GM10248 (cell line): Measurements from ENCODE around the gene BABAM2.

Source experiments
- CTCF ChIA-PET: fragments of 300-600 bp; sonication (Branson Sonifier 250); formaldehyde crosslinking; extraction: SDS; loops from one replicate; lab custom pipeline; 2021; ENCODE audit warnings: antibody characterized with exemption; lab: Yijun Ruan, JAX
- POLR2A ChIA-PET: fragments of 350-650 bp; sonication (Branson Sonifier 250); formaldehyde crosslinking; extraction: SDS; loops from one replicate; lab custom pipeline; 2020; ENCODE audit warnings: antibody characterized with exemption; lab: Yijun Ruan, JAX
- DNase-seq: peaks from one replicate; pipeline ENCODE4 v3.0.0; 2012; ENCODE audit errors: extremely low spot score
- TF ChIP-seq, protein P1 (sequence below): IDR thresholded peaks from 2 replicates; pipeline ENCODE4 v1.5.1; 2012; ENCODE audit warnings: mild to moderate bottlenecking, low read depth; ENCODE audit errors: extremely low read depth, missing control alignments, control extremely low read depth

BABAM2 gene

DNA sequence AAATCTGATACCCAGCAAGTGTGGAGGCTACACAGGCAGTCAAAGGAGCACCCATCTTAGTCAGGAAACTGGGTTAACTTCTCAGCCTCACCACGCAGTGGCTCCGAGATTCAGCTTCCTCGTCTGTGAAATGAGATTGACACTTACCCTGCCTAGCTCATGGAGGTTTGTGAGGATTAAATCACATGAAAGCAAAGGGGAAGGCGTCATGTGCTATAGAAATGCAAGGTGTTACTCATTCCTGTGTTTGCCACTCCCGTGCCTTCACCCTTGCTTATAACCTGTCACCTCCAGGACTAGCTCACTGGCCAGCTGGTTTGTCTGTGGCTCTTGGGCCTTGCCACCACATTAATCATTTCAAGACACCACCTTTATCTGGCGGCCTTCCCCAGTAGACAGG is 383.2 kb downstream of the BABAM2 start:
- no peak for DNase-seq
- ChIA-PET CTCF (interaction anchor here (0.8 to 1.5 kb wide), 5 partner anchors 8 to 48 kb away, joined by 3 to 4 read pairs (median 4); no protein-coding TSS in a partner anchor), POLR2A (no interaction called here)
- TF ChIP-seq, protein P1, sequence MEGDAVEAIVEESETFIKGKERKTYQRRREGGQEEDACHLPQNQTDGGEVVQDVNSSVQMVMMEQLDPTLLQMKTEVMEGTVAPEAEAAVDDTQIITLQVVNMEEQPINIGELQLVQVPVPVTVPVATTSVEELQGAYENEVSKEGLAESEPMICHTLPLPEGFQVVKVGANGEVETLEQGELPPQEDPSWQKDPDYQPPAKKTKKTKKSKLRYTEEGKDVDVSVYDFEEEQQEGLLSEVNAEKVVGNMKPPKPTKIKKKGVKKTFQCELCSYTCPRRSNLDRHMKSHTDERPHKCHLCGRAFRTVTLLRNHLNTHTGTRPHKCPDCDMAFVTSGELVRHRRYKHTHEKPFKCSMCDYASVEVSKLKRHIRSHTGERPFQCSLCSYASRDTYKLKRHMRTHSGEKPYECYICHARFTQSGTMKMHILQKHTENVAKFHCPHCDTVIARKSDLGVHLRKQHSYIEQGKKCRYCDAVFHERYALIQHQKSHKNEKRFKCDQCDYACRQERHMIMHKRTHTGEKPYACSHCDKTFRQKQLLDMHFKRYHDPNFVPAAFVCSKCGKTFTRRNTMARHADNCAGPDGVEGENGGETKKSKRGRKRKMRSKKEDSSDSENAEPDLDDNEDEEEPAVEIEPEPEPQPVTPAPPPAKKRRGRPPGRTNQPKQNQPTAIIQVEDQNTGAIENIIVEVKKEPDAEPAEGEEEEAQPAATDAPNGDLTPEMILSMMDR = no peak

DNA sequence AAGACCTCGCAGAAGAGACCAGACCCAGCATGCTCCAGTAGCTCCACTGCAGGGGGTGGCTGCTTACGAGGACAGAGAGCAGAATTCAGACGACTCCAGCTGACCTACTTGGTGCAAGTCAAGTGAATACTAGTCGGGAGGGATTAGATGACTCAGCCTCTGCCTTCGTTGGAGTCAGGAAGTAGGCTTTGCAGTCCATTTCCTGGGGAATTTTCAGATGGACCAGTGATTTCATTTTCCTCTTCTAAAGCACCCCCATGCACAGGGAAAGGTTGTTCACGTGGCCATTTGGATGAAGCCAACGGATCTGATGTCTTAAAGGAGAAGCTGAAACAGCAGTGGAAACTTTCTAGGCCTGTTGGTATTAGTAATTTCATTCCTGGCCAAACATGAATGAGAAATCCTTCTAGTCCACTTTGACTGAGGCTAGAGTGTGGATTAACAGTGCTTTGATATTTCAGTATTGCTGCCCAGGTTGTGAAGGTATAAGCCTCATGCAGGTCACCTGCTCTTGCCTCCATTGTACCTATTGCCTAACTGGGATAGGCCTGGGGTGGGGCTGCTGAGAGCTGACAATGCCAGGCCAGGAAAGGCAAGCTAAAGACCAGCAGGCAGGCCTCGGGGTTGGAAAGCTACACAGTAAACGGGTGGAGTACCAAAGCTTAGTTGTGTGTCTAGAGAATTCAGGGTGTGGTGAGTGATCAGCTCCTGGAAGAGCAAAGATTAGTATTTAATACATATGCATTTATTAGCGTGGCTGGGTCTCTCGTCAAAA is 384.6 kb downstream of the BABAM2 start:
- CTCF ChIA-PET = interaction anchor here (1.8 kb wide), 1 partner anchor 13 kb away, joined by 3 read pairs; no protein-coding TSS in a partner anchor
- POLR2A ChIA-PET = no interaction called here
- TF ChIP-seq, protein P1 = no peak
- peak; percentile 21 for DNase-seq

DNA sequence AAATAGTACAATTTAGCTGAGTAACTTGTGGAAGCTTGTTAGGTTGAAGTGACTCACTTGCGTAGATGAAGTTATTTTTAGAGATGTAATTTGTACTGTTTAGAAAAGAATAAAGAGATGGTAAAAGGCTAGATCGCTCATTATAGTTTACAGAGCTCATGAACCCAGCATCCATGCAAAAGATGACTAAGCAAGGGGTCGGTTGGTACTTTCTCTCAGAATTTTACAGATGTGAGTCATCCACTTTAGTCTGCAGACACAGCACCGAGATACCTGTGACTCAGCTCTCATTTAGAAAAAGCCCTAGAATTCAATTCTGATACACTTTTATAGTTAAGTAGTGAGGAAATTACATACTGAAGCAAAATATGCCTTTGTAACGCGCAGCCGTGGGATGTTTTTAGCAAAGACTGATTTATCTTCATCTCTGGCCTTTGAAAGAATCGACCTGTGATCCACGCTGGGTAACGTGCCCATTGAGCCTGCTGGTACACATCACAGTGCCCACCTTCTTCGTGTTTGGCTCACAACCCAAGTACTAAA is 385.6 kb downstream of the BABAM2 start:
- peak; percentile 40 for DNase-seq
- TF ChIP-seq, protein P1 = no peak
- POLR2A ChIA-PET = interaction anchor here (0.7 kb wide), 1 partner anchor 77 kb away, joined by 5 read pairs; no protein-coding TSS in a partner anchor
- CTCF ChIA-PET = no interaction called here

DNA sequence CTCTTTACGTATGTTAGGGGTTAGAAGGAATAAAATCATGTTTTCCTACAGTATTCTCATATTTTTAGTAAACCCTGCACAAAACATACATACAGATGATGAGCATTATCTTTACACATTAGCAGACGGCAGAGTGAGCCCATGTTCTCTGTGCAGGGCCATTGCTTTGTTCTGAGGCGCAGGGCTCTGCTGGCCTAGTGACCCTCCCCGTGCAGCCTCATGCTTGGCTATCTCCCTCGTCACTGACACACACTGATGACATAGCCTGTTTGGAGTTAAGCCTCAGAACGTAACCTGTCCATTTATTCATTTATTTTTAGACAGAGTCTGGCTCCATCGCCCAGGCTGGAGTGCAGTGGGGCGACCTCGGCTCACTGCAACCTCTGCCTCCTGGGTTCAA is 386.3 kb downstream of the BABAM2 start:
- no peak for DNase-seq
- ChIA-PET CTCF (no interaction called here), POLR2A (no interaction called here)
- TF ChIP-seq, protein P1 = no peak

DNA sequence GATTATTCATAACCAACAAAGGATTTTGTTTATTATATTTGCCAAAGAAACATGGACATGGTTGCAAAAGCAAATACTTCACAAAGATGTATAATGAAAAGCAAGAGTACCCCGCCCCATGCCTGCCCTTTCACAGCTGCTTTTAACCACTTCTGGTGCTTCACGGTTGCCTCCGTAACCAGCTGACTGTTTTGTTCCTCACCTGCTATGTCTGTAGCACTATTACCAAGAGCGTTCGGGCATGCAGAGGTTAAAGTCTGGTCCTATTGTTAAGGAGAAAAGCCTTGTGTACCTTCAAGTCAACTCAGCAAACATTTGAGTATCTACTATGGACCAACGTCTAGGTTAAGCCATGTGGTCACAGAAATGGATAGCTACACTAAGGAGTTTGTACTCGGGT is 386.9 kb downstream of the BABAM2 start:
- ChIA-PET CTCF (no interaction called here), POLR2A (no interaction called here)
- TF ChIP-seq, protein P1 = no peak
- DNase-seq = no peak

DNA sequence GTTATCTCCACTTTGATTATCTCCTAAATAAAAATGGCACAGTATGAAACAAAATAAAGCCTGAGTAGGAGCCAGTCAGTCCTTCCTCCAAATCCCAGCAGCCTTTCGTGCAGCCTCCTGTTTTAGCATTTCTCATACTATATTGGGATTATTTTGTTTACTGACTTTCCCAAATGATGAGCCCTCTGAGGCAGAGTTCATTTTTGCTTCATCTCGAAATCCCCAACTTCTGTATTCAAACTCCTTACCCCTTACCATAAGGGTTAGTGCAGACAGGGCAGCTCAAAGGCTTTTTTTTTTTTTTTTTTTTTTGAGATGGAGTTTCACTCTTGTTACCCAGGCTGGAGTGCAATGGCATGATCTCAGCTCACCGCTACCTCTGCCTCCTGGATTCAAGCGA is 388.8 kb downstream of the BABAM2 start:
- ChIA-PET CTCF (no interaction called here), POLR2A (no interaction called here)
- no peak for DNase-seq
- TF ChIP-seq, protein P1 = no peak
